MM.1S (cell line): ENCODE data around the gene NAA10.

Experiments
- DNase-seq: peaks from one replicate; pipeline ENCODE4 v3.0.0-alpha.2; 2015
- H2AFZ ChIP-seq: fragments of 300-600 bp; sonication (generic); 2 replicates; pipeline ENCODE4 v1.6.0; 2016; ENCODE audit warnings: antibody characterized with exemption, low read length
- H3F3A ChIP-seq: fragments of 300-600 bp; sonication (generic); 2 replicates; pipeline ENCODE4 v1.6.1; 2016; ENCODE audit warnings: mild to moderate bottlenecking, antibody characterized with exemption, low read length, moderate library complexity, mixed read lengths; ENCODE audit not compliant: insufficient read depth
- H3K27ac ChIP-seq: fragments of 300-600 bp; sonication (generic); 2 replicates; pipeline ENCODE4 v1.5.1; 2016; ENCODE audit warnings: mild to moderate bottlenecking, low read length
- H3K27me3 ChIP-seq: fragments of 300-600 bp; sonication (generic); replicated peaks from 2 replicates; pipeline ENCODE4 v1.6.0; 2016; ENCODE audit warnings: low read length; ENCODE audit not compliant: insufficient read depth
- H3K36me3 ChIP-seq: fragments of 300-600 bp; sonication (generic); replicated peaks from 2 replicates; pipeline ENCODE4 v1.6.1; 2016; ENCODE audit warnings: mild to moderate bottlenecking, low read length, mixed read lengths; ENCODE audit not compliant: insufficient read depth
- H3K4me1 ChIP-seq: fragments of 300-600 bp; sonication (generic); 2 replicates; pipeline ENCODE4 v1.6.1; 2016; ENCODE audit warnings: low read length, mixed read lengths
- H3K4me2 ChIP-seq: fragments of 300-600 bp; sonication (generic); 2 replicates; pipeline ENCODE4 v1.6.0; 2016; ENCODE audit warnings: low read depth, low read length
- H3K4me3 ChIP-seq: fragments of 300-600 bp; sonication (generic); 2 replicates; pipeline ENCODE4 v1.5.1; 2016; ENCODE audit warnings: low read length, mixed read lengths
- H3K79me2 ChIP-seq: fragments of 300-600 bp; sonication (generic); 2 replicates; pipeline ENCODE4 v1.6.1; 2016; ENCODE audit warnings: mixed run types, low read length, mixed read lengths
- H3K9ac ChIP-seq: fragments of 300-600 bp; sonication (generic); 2 replicates; pipeline ENCODE4 v1.6.1; 2016; ENCODE audit warnings: low read length, mixed read lengths
- H3K9me2 ChIP-seq: fragments of 300-600 bp; sonication (generic); replicated peaks from 2 replicates; pipeline ENCODE4 v1.6.1; 2016; ENCODE audit warnings: mild to moderate bottlenecking, low read length, mixed read lengths; ENCODE audit not compliant: insufficient read depth
- H3K9me3 ChIP-seq: fragments of 300-600 bp; sonication (generic); replicated peaks from 2 replicates; pipeline ENCODE4 v1.6.1; 2016; ENCODE audit warnings: mild to moderate bottlenecking, low read length, mixed read lengths; ENCODE audit not compliant: insufficient read depth
- H4K20me1 ChIP-seq: fragments of 300-600 bp; sonication (generic); 2 replicates; pipeline ENCODE4 v1.6.1; 2016; ENCODE audit warnings: mild to moderate bottlenecking, low read length, moderate library complexity, mixed read lengths; ENCODE audit not compliant: insufficient read depth
- EZH2 ChIP-seq: fragments of 300-600 bp; sonication (generic); optimal IDR thresholded peaks from 2 replicates; pipeline ENCODE3; 2017; ENCODE audit warnings: low read depth, mild to moderate bottlenecking, antibody characterized with exemption, low read length, mixed read lengths
- EZH2phosphoT487 ChIP-seq: fragments of 300-600 bp; sonication (generic); IDR thresholded peaks from 2 replicates; pipeline ENCODE4 v1.6.1; 2018; ENCODE audit warnings: antibody characterized with exemption, low read length
- TF ChIP-seq, protein P1 (sequence below): fragments of 300-600 bp; sonication (generic); IDR thresholded peaks from 2 replicates; pipeline ENCODE4 v1.5.1; 2016; ENCODE audit warnings: antibody characterized with exemption, low read length, mixed read lengths

NAA10 gene

DNA sequence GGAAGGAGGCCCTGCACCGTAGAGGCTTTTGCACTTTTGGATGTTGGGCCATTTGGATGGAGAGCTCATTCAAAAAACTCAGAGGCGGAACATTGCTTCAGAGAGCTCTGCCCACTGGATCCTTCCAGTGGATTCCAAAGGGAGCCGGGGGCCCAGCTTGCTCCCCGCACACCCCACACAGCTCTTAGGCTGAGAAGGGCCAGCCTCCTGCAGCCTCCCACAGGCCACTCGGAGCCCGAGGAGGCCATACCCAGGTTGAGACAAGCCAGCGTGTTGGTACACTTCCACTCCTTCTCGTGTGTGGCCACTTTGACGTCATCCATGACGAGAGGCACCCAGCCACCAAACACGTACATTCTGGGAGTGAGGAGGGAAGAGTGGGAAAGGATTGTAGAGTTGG, 26.5 kb upstream of the NAA10 start:
- Histone ChIP-seq H3K4me3 (no peak overlapping the region), H3K27me3 (no peaks in the 10 kb centered on the region), H3K4me1 (no peaks in the 10 kb centered on the region), H3K27ac (no peak overlapping the region), H3K9me3 (no peaks in the 10 kb centered on the region), H3K79me2 (peaks cover 54% of the 10 kb centered on the region), H3K9me2 (no peaks in the 10 kb centered on the region), H2AFZ (no peak overlapping the region), H3F3A (no peaks in the 10 kb centered on the region), H3K36me3 (no peaks in the 10 kb centered on the region; the same call in 1 of the 2 replicates), H3K9ac (no peak overlapping the region), H4K20me1 (peaks cover 10% of the 10 kb centered on the region), H3K4me2 (no peak overlapping the region)
- TF ChIP-seq EZH2phosphoT487 (no peak), EZH2 (no peak)
- TF ChIP-seq, protein P1, sequence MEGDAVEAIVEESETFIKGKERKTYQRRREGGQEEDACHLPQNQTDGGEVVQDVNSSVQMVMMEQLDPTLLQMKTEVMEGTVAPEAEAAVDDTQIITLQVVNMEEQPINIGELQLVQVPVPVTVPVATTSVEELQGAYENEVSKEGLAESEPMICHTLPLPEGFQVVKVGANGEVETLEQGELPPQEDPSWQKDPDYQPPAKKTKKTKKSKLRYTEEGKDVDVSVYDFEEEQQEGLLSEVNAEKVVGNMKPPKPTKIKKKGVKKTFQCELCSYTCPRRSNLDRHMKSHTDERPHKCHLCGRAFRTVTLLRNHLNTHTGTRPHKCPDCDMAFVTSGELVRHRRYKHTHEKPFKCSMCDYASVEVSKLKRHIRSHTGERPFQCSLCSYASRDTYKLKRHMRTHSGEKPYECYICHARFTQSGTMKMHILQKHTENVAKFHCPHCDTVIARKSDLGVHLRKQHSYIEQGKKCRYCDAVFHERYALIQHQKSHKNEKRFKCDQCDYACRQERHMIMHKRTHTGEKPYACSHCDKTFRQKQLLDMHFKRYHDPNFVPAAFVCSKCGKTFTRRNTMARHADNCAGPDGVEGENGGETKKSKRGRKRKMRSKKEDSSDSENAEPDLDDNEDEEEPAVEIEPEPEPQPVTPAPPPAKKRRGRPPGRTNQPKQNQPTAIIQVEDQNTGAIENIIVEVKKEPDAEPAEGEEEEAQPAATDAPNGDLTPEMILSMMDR = no peak
- no peak for DNase-seq

- H2AFZ ChIP-seq = no peak overlapping the region
- no peak for TF ChIP-seq EZH2phosphoT487
- H3K79me2 ChIP-seq = peaks cover 49% of the 10 kb centered on the region
- H4K20me1 ChIP-seq = peaks cover 6% of the 10 kb centered on the region; the same call in 1 of the 2 replicates
- no peaks in the 10 kb centered on the region for H3F3A ChIP-seq
- no peaks in the 10 kb centered on the region for H3K9me3 ChIP-seq
- H3K27me3 ChIP-seq = no peaks in the 10 kb centered on the region
- no peak overlapping the region for H3K4me2 ChIP-seq
- no peak overlapping the region for H3K4me3 ChIP-seq
- no peak overlapping the region for H3K27ac ChIP-seq
- H3K9ac ChIP-seq = no peak overlapping the region
- no peaks in the 10 kb centered on the region; the same call in 1 of the 2 replicates for H3K36me3 ChIP-seq
- no peak for DNase-seq
- H3K4me1 ChIP-seq = no peaks in the 10 kb centered on the region
- no peaks in the 10 kb centered on the region for H3K9me2 ChIP-seq
Observed at GRCh38 chrX:153960786-153961185, 25.9 kb upstream of the NAA10 start.

GRCh38 chrX:153960077-153960476, 25.2 kb upstream of the NAA10 start:
- DNase-seq = no peak
- Histone ChIP-seq H3K27ac (no peak overlapping the region), H3K4me2 (no peak overlapping the region), H3K9me2 (no peaks in the 10 kb centered on the region), H3K79me2 (peaks cover 42% of the 10 kb centered on the region), H3K4me3 (no peak overlapping the region), H3F3A (no peaks in the 10 kb centered on the region), H4K20me1 (no peaks in the 10 kb centered on the region; the same call in 1 of the 2 replicates), H3K9me3 (no peaks in the 10 kb centered on the region), H3K36me3 (no peaks in the 10 kb centered on the region; the same call in 1 of the 2 replicates), H3K27me3 (no peaks in the 10 kb centered on the region), H3K4me1 (no peaks in the 10 kb centered on the region), H2AFZ (no peak overlapping the region), H3K9ac (no peak overlapping the region)
- TF ChIP-seq, protein P1 = no peak
- TF ChIP-seq EZH2 (no peak), EZH2phosphoT487 (no peak)

- H3K27ac ChIP-seq = no peak overlapping the region
- no peak overlapping the region for H2AFZ ChIP-seq
- no peaks in the 10 kb centered on the region for H4K20me1 ChIP-seq
- H3K4me1 ChIP-seq = no peaks in the 10 kb centered on the region
- no peak overlapping the region for H3K4me3 ChIP-seq
- H3K9me2 ChIP-seq = no peaks in the 10 kb centered on the region
- DNase-seq = no peak
- H3K36me3 ChIP-seq = no peaks in the 10 kb centered on the region; the same call in 1 of the 2 replicates
- no peak overlapping the region for H3K4me2 ChIP-seq
- TF ChIP-seq EZH2 = no peak
- TF ChIP-seq EZH2phosphoT487 = no peak
- TF ChIP-seq, protein P1 = no peak
- H3K79me2 ChIP-seq = peaks cover 38% of the 10 kb centered on the region
- H3K9ac ChIP-seq = no peak overlapping the region
- no peaks in the 10 kb centered on the region for H3K27me3 ChIP-seq
- no peaks in the 10 kb centered on the region for H3K9me3 ChIP-seq
- no peaks in the 10 kb centered on the region for H3F3A ChIP-seq
Observed at GRCh38 chrX:153959649-153960048, 24.8 kb upstream of the NAA10 start.
